ENCODE data around the gene ZFR. TPM values are rescaled to one million over a fixed set of nuclear protein-coding genes. Genes with fewer than 3 reads are reported as not detected.

The ZFR gene
- total RNA-seq, 1 experiment from 2014 or later: 62.4 TPM

- H2AK5ac ChIP-seq (ENCODE audit: insufficient read length, low read length): no peak overlapping the region
- H3K36me3 Mint-ChIP-seq (ENCODE audit: insufficient read depth in 1 of 3, low read depth in 3 of 3): peaks cover 11 to 28% (median 12%) of the 10 kb centered on the region in 3 experiments
- no peak overlapping the region for H4K5ac ChIP-seq (ENCODE audit: insufficient read length, low read depth, low read length)
- peak overlapping the region; percentile 76 to 93 for H3K4me3 Mint-ChIP-seq
- H3K23ac ChIP-seq (ENCODE audit: insufficient read length, low read depth, low read length): no peak overlapping the region
- H3K27me3 ChIP-seq (ENCODE audit: insufficient read depth, low read length): no peaks in the 10 kb centered on the region
- no peaks in the 10 kb centered on the region for H4K20me1 ChIP-seq (ENCODE audit: control insufficient read depth, insufficient read depth, insufficient read length)
- H2AFZ ChIP-seq (ENCODE audit: low read length): no peak overlapping the region
- H2BK120ac ChIP-seq (ENCODE audit: low read depth, low read length, poor library complexity, severe bottlenecking): no peak overlapping the region
- DNase-seq: peak; percentile 49
- no peak overlapping the region for H3K56ac ChIP-seq (ENCODE audit: insufficient read length, low read depth, low read length)
- H3K18ac ChIP-seq (ENCODE audit: insufficient read length, low read depth, low read length): no peak overlapping the region
- peaks cover 19 to 20% of the 10 kb centered on the region in 2 experiments for H3K4me1 Mint-ChIP-seq
- no peak overlapping the region for H3T11ph ChIP-seq (ENCODE audit: low read length)
- H3K23me2 ChIP-seq (ENCODE audit: insufficient read length, low read depth, low read length, poor library complexity, severe bottlenecking): peaks cover 8% of the 10 kb centered on the region
- peak overlapping the region; percentile 93 for H3K4me2 ChIP-seq (ENCODE audit: insufficient read depth, insufficient read length, low read length)
- H2BK12ac ChIP-seq (ENCODE audit: insufficient read length, low read depth, low read length): no peak overlapping the region
- peaks cover 5% of the 10 kb centered on the region for H3K79me1 ChIP-seq (ENCODE audit: insufficient read depth, low read depth, low read length, poor library complexity, severe bottlenecking)
- peaks cover 20% of the 10 kb centered on the region; the same call in 1 of the 2 replicates for H3K79me2 ChIP-seq (ENCODE audit: insufficient read depth, low read length)
- H3K27ac ChIP-seq (ENCODE audit: insufficient read length, low read depth, low read length): no peak overlapping the region
- peak overlapping the region; percentile 78 for H3K9ac ChIP-seq (ENCODE audit: extremely low read depth, insufficient read length, low read length)
- H4K91ac ChIP-seq (ENCODE audit: insufficient read length, low read depth, low read length): no peak overlapping the region
- no peak overlapping the region for H2BK5ac ChIP-seq (ENCODE audit: insufficient read length, low read length)
- H2BK20ac ChIP-seq (ENCODE audit: low read depth, low read length, poor library complexity, severe bottlenecking): no peak overlapping the region
- TF ChIP-seq CTCF (conservative IDR thresholded peaks at IDR 0.05): no peak
- peak overlapping the region; percentile 80 for H3K14ac ChIP-seq (ENCODE audit: insufficient read depth, low read length)
- H2BK15ac ChIP-seq (ENCODE audit: low read depth, low read length): no peak overlapping the region
- H3K27me3 Mint-ChIP-seq (ENCODE audit: low read depth): no peaks in the 10 kb centered on the region
- no peaks in the 10 kb centered on the region for H3K9me3 Mint-ChIP-seq
- H3K9me3 ChIP-seq (ENCODE audit: control insufficient read depth, low read depth, low read length): no peaks in the 10 kb centered on the region
- H4K8ac ChIP-seq (replicated peaks; ENCODE audit: insufficient read length, low read depth, low read length): no peak overlapping the region
- no peak overlapping the region for H3K4ac ChIP-seq (ENCODE audit: low read depth, low read length)
- WGBS (ENCODE audit: extremely low coverage, insufficient read length, low lambda C conversion rate): no CpG with 5 or more reads among the region's 34 CpGs
- peaks cover 3% of the 10 kb centered on the region; the same call in 1 of the 2 replicates for H3K4me1 ChIP-seq (ENCODE audit: insufficient read depth, low read length)
- H3K27ac Mint-ChIP-seq: peak overlapping the region in 2 of 3 experiments; percentile 36 to 52; a peak in 5 of 7 replicates
These were observed 132.3 kb downstream of the ZFR start for GRCh38 chr5:32312197-32312594.
